Measurements from ENCODE around the gene ASTN1.

The ASTN1 gene

DNA sequence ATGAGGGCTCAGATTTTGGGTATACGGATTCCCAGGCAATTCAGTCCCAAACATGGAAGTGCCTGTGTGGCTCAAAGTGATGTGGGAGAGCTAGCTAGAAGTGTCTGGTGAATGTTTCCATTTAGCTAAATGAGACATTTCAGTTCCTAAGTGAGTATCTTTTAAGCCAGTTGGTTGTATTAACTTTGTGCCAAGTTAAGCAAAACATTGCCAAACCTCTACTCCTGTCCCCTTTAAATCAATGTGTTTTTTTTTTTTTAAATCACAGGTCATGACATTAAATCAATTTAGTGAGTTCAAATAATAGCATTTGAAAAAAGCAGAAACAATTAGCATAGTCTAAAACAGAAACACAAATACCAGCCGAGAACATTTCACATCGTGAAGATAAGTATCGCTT is 230.1 kb downstream of the ASTN1 start:
- DNase-seq = no peak
- H3K27ac ChIP-seq = no peak overlapping the region
- H3K36me3 ChIP-seq (replicated peaks) = no peaks in the 10 kb centered on the region
- H3K27me3 ChIP-seq (replicated peaks) = no peaks in the 10 kb centered on the region
- in situ Hi-C loops (cut with HindIII; ENCODE audit: low pct_ligation_motif_present, low sequenced_read_pairs) = no loop called here
- H3K4me3 ChIP-seq (ENCODE audit: low read depth, low read length) = no peak overlapping the region
- TF ChIP-seq CTCF (IDR thresholded peaks at IDR 0.05; ENCODE audit: low read depth, low read length, missing control alignments) = no peak

GRCh38 chr1:176932114-176933104 is 232.1 kb downstream of the ASTN1 start:
- no peaks in the 10 kb centered on the region for H3K27me3 ChIP-seq (replicated peaks)
- no peaks in the 10 kb centered on the region for H3K36me3 ChIP-seq (replicated peaks)
- no peak for DNase-seq
- TF ChIP-seq CTCF (IDR thresholded peaks at IDR 0.05; ENCODE audit: low read depth, low read length, missing control alignments) = no peak
- in situ Hi-C loops (cut with HindIII; ENCODE audit: low pct_ligation_motif_present, low sequenced_read_pairs) = no loop called here
- no peak overlapping the region for H3K4me3 ChIP-seq (ENCODE audit: low read depth, low read length)
- H3K27ac ChIP-seq = no peak overlapping the region

- no peak overlapping the region for H3K4me3 ChIP-seq (ENCODE audit: low read depth, low read length)
- H3K27ac ChIP-seq = no peak overlapping the region
- in situ Hi-C loops (cut with HindIII; ENCODE audit: low pct_ligation_motif_present, low sequenced_read_pairs) = no loop called here
- H3K36me3 ChIP-seq (replicated peaks) = no peaks in the 10 kb centered on the region
- no peak for DNase-seq
- no peaks in the 10 kb centered on the region for H3K27me3 ChIP-seq (replicated peaks)
- TF ChIP-seq CTCF (IDR thresholded peaks at IDR 0.05; ENCODE audit: low read depth, low read length, missing control alignments) = no peak
Observed at GRCh38 chr1:176931526-176931925, 233.0 kb downstream of the ASTN1 start.

GRCh38 chr1:176926330-176927086 is 238.0 kb downstream of the ASTN1 start:
- in situ Hi-C loops (cut with HindIII; ENCODE audit: low pct_ligation_motif_present, low sequenced_read_pairs) = no loop called here
- TF ChIP-seq CTCF (IDR thresholded peaks at IDR 0.05; ENCODE audit: low read depth, low read length, missing control alignments) = no peak
- Histone ChIP-seq H3K36me3 (replicated peaks) (no peaks in the 10 kb centered on the region), H3K27me3 (replicated peaks) (no peaks in the 10 kb centered on the region), H3K4me3 (ENCODE audit: low read depth, low read length) (no peak overlapping the region), H3K27ac (no peak overlapping the region)
- no peak for DNase-seq

DNA sequence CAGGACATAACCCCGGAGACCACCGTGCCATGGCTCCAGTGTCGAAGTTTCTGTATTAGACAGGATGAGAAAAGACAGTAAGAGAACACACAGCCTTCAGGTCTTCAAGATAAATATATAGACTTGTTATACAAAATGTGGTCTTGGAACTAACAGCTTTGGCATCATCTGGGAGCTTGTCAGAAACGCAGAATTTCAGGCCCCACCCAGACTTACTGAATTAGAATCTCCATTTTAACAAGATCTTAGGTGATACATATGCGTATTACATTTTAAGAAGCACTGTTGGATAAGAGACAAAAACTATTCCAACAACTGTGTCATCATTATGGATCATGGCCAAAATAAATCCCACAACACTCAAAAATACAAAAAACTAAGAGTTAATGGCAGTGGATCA is 239.3 kb downstream of the ASTN1 start:
- in situ Hi-C loops (cut with HindIII; ENCODE audit: low pct_ligation_motif_present, low sequenced_read_pairs) = no loop called here

More for the DNA sequence above, 239.3 kb downstream of the ASTN1 start:
- H3K27me3 ChIP-seq (replicated peaks) = no peaks in the 10 kb centered on the region
- no peak for DNase-seq
- H3K4me3 ChIP-seq (ENCODE audit: low read depth, low read length) = no peak overlapping the region
- no peak for TF ChIP-seq CTCF (IDR thresholded peaks at IDR 0.05; ENCODE audit: low read depth, low read length, missing control alignments)
- H3K36me3 ChIP-seq (replicated peaks) = no peaks in the 10 kb centered on the region
- no peak overlapping the region for H3K27ac ChIP-seq

All from brain microvascular endothelial cell (primary cell).